ENCODE measurements around the gene KCNJ16. TPM values are rescaled to one million over a fixed set of nuclear protein-coding genes. Genes with fewer than 3 reads are reported as not detected.

The KCNJ16 gene
- total RNA-seq, 1 experiment from 2014 or later, result not detected

DNA sequence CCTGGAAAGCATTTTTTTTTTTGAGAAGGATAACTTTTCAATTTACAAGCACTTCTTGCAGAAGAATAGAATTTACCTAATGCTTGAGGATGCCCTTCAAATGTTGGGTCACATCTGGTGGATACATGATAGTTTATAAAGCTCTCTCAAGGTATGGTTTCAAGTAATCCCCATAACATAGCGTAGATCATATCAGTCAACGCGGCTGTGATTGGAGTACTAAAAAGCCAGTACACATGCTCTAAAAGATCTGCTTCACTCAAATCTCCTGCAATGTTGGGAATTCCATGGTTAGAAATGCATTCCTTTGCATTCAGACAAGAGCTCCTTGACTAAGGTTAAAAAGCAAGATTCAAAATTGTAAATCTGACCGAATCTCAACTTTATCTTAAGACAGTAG lies 3.9 kb upstream of the KCNJ16 start:
- no TSS peak for BruUV-seq (replicated peaks)
- H3K9me3 ChIP-seq (ENCODE audit: low read depth, low read length, poor library complexity, severe bottlenecking), result no peaks in the 10 kb centered on the region
- DNase-seq (ENCODE audit: low spot score), result no peak
- no peaks in the 10 kb centered on the region for H3K36me3 ChIP-seq (ENCODE audit: insufficient read depth, low read length, poor library complexity, severe bottlenecking)
- CTCF ChIA-PET, result no interaction called here
- TF ChIP-seq EZH2 (IDR thresholded peaks at IDR 0.05; ENCODE audit: borderline replicate concordance, low read depth, low read length, poor library complexity, severe bottlenecking), result no peak
- TF ChIP-seq, protein P1, sequence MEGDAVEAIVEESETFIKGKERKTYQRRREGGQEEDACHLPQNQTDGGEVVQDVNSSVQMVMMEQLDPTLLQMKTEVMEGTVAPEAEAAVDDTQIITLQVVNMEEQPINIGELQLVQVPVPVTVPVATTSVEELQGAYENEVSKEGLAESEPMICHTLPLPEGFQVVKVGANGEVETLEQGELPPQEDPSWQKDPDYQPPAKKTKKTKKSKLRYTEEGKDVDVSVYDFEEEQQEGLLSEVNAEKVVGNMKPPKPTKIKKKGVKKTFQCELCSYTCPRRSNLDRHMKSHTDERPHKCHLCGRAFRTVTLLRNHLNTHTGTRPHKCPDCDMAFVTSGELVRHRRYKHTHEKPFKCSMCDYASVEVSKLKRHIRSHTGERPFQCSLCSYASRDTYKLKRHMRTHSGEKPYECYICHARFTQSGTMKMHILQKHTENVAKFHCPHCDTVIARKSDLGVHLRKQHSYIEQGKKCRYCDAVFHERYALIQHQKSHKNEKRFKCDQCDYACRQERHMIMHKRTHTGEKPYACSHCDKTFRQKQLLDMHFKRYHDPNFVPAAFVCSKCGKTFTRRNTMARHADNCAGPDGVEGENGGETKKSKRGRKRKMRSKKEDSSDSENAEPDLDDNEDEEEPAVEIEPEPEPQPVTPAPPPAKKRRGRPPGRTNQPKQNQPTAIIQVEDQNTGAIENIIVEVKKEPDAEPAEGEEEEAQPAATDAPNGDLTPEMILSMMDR (conservative IDR thresholded peaks at IDR 0.05; ENCODE audit: low read depth, low read length), result no peak
- H3K27ac ChIP-seq (ENCODE audit: low read depth, low read length, poor library complexity, severe bottlenecking), result no peak overlapping the region
- POLR2A ChIA-PET (ENCODE audit: low non-redundant PET), result no interaction called here
- intact Hi-C loops (cut with micrococcal nuclease; ENCODE audit: unreplicated experiment), result no loop called here
- H3K4me1 ChIP-seq (ENCODE audit: insufficient read depth, low read length, poor library complexity, severe bottlenecking), result no peaks in the 10 kb centered on the region
- H3K4me3 ChIP-seq (ENCODE audit: low read depth, low read length, poor library complexity, severe bottlenecking), result no peak overlapping the region
- H3K27me3 ChIP-seq (replicated peaks; ENCODE audit: insufficient read depth, low read depth, low read length, poor library complexity), result peaks cover 37% of the 10 kb centered on the region

DNA sequence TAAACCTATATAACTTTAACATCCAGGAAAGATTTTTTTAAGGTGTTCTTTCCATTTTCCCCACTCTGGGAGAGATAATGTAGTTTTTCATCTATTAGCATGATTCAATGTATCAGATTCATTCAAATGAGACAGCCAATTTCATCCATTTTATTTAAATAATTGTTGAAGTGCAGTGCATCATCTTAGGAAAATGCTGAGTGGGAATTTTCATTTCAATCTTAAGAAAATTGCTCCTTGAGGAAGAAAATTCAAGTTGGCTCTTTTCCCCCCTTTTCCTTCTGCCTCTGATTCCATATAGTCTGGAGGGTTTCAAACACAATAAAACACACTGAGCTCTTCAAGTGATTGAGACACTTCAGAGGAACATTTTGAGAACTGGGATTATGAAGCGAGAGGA lies 3.4 kb upstream of the KCNJ16 start:
- Histone ChIP-seq H3K4me1 (ENCODE audit: insufficient read depth, low read length, poor library complexity, severe bottlenecking) (no peaks in the 10 kb centered on the region), H3K27ac (ENCODE audit: low read depth, low read length, poor library complexity, severe bottlenecking) (no peak overlapping the region), H3K4me3 (ENCODE audit: low read depth, low read length, poor library complexity, severe bottlenecking) (no peak overlapping the region), H3K27me3 (replicated peaks; ENCODE audit: insufficient read depth, low read depth, low read length, poor library complexity) (peaks cover 37% of the 10 kb centered on the region), H3K36me3 (ENCODE audit: insufficient read depth, low read length, poor library complexity, severe bottlenecking) (no peaks in the 10 kb centered on the region), H3K9me3 (ENCODE audit: low read depth, low read length, poor library complexity, severe bottlenecking) (no peaks in the 10 kb centered on the region)
- no peak for DNase-seq (ENCODE audit: low spot score)
- TF ChIP-seq EZH2 (IDR thresholded peaks at IDR 0.05; ENCODE audit: borderline replicate concordance, low read depth, low read length, poor library complexity, severe bottlenecking), result no peak
- TF ChIP-seq, protein P1 (conservative IDR thresholded peaks at IDR 0.05; ENCODE audit: low read depth, low read length), result no peak
- intact Hi-C loops (cut with micrococcal nuclease; ENCODE audit: unreplicated experiment), result no loop called here
- BruUV-seq (replicated peaks), result no TSS peak
- POLR2A ChIA-PET (ENCODE audit: low non-redundant PET), result no interaction called here
- CTCF ChIA-PET, result no interaction called here

- intact Hi-C loops (cut with micrococcal nuclease; ENCODE audit: unreplicated experiment), result no loop called here
- Histone ChIP-seq H3K27me3 (replicated peaks; ENCODE audit: insufficient read depth, low read depth, low read length, poor library complexity) (peaks cover 37% of the 10 kb centered on the region), H3K27ac (ENCODE audit: low read depth, low read length, poor library complexity, severe bottlenecking) (no peak overlapping the region), H3K9me3 (ENCODE audit: low read depth, low read length, poor library complexity, severe bottlenecking) (no peaks in the 10 kb centered on the region), H3K36me3 (ENCODE audit: insufficient read depth, low read length, poor library complexity, severe bottlenecking) (no peaks in the 10 kb centered on the region), H3K4me1 (ENCODE audit: insufficient read depth, low read length, poor library complexity, severe bottlenecking) (no peaks in the 10 kb centered on the region), H3K4me3 (ENCODE audit: low read depth, low read length, poor library complexity, severe bottlenecking) (no peak overlapping the region)
- CTCF ChIA-PET, result no interaction called here
- TF ChIP-seq EZH2 (IDR thresholded peaks at IDR 0.05; ENCODE audit: borderline replicate concordance, low read depth, low read length, poor library complexity, severe bottlenecking), result no peak
- TF ChIP-seq, protein P1 (conservative IDR thresholded peaks at IDR 0.05; ENCODE audit: low read depth, low read length), result no peak
- POLR2A ChIA-PET (ENCODE audit: low non-redundant PET), result no interaction called here
- no peak for DNase-seq (ENCODE audit: low spot score)
- BruUV-seq (replicated peaks), result no TSS peak
These were observed 2.3 kb upstream of the KCNJ16 start for GRCh38 chr17:70072546-70073309.

Data from A673 (cell line).